ENCODE data around the gene ACSF3. TPM values are rescaled to one million over a fixed set of nuclear protein-coding genes. Genes with fewer than 3 reads are reported as not detected.

ACSF3 gene
- total RNA-seq, 2 donors from 2014 or later, result 34.8 to 35.5 TPM

GRCh38 chr16:89076159-89076558 lies 17.5 kb upstream of the ACSF3 start:
- Histone ChIP-seq H3K4me1 (ENCODE audit: control insufficient read depth, insufficient read depth, low read length) (no peaks in the 10 kb centered on the region), H3K4me3 (ENCODE audit: low read length) (no peak overlapping the region), H3K9ac (ENCODE audit: extremely low read depth, low read length, poor library complexity, severe bottlenecking) (no peak overlapping the region), H3K27me3 (ENCODE audit: control insufficient read depth, insufficient read depth, low read length, poor library complexity, severe bottlenecking) (no peaks in the 10 kb centered on the region), H3K9me3 (ENCODE audit: control insufficient read depth, low read length) (peaks cover 23% of the 10 kb centered on the region), H3K27ac (ENCODE audit: low read depth, low read length) (no peak overlapping the region), H3K36me3 (ENCODE audit: control insufficient read depth, insufficient read depth, low read length) (no peaks in the 10 kb centered on the region)
- Mint-ChIP-seq H3K36me3 (ENCODE audit: low read depth) (no peaks in the 10 kb centered on the region), H3K27ac (no peak overlapping the region), H3K4me3 (no peak overlapping the region), H3K4me1 (no peaks in the 10 kb centered on the region), H3K27me3 (ENCODE audit: insufficient read depth) (no peaks in the 10 kb centered on the region), H3K9me3 (peaks cover 29% of the 10 kb centered on the region)
- DNase-seq, result no peak
- no peak for TF ChIP-seq CTCF (conservative IDR thresholded peaks at IDR 0.05)
- WGBS, 2 experiments (ENCODE audit: insufficient coverage in 1 of 2, insufficient read length in 1 of 2), result 92 to 96% methylated on average over 9 to 14 of the region's 14 CpGs

- DNase-seq, result no peak
- WGBS, 2 experiments (ENCODE audit: insufficient coverage in 1 of 2, insufficient read length in 1 of 2), result 83 to 84% methylated on average over 11 to 16 of the region's 16 CpGs
- Histone ChIP-seq H3K36me3 (ENCODE audit: control insufficient read depth, insufficient read depth, low read length) (no peaks in the 10 kb centered on the region), H3K9ac (ENCODE audit: extremely low read depth, low read length, poor library complexity, severe bottlenecking) (no peak overlapping the region), H3K27me3 (ENCODE audit: control insufficient read depth, insufficient read depth, low read length, poor library complexity, severe bottlenecking) (no peaks in the 10 kb centered on the region), H3K4me1 (ENCODE audit: control insufficient read depth, insufficient read depth, low read length) (no peaks in the 10 kb centered on the region), H3K9me3 (ENCODE audit: control insufficient read depth, low read length) (peaks cover 23% of the 10 kb centered on the region), H3K4me3 (ENCODE audit: low read length) (no peak overlapping the region), H3K27ac (ENCODE audit: low read depth, low read length) (no peak overlapping the region)
- Mint-ChIP-seq H3K4me1 (no peaks in the 10 kb centered on the region), H3K27ac (no peak overlapping the region), H3K27me3 (ENCODE audit: insufficient read depth) (no peaks in the 10 kb centered on the region), H3K4me3 (no peak overlapping the region), H3K9me3 (peaks cover 29% of the 10 kb centered on the region), H3K36me3 (ENCODE audit: low read depth) (no peaks in the 10 kb centered on the region)
- TF ChIP-seq CTCF (conservative IDR thresholded peaks at IDR 0.05), result peak; percentile 23
These were observed 16.6 kb upstream of the ACSF3 start for GRCh38 chr16:89077076-89077475.

GRCh38 chr16:89078172-89078571 lies 15.5 kb upstream of the ACSF3 start:
- H3K27ac Mint-ChIP-seq, result no peak overlapping the region
- Histone ChIP-seq H3K9ac (ENCODE audit: extremely low read depth, low read length, poor library complexity, severe bottlenecking) (no peak overlapping the region), H3K27me3 (ENCODE audit: control insufficient read depth, insufficient read depth, low read length, poor library complexity, severe bottlenecking) (no peaks in the 10 kb centered on the region), H3K4me1 (ENCODE audit: control insufficient read depth, insufficient read depth, low read length) (no peaks in the 10 kb centered on the region), H3K4me3 (ENCODE audit: low read length) (no peak overlapping the region), H3K27ac (ENCODE audit: low read depth, low read length) (no peak overlapping the region), H3K9me3 (ENCODE audit: control insufficient read depth, low read length) (peaks cover 23% of the 10 kb centered on the region), H3K36me3 (ENCODE audit: control insufficient read depth, insufficient read depth, low read length) (no peaks in the 10 kb centered on the region)
- no peaks in the 10 kb centered on the region for H3K27me3 Mint-ChIP-seq (ENCODE audit: insufficient read depth)
- 87 to 92% methylated on average over 8 of the region's 8 CpGs for WGBS, 2 experiments (ENCODE audit: insufficient coverage in 1 of 2, insufficient read length in 1 of 2)
- DNase-seq, result no peak
- TF ChIP-seq CTCF (conservative IDR thresholded peaks at IDR 0.05), result no peak
- H3K9me3 Mint-ChIP-seq, result peaks cover 34% of the 10 kb centered on the region
- no peak overlapping the region for H3K4me3 Mint-ChIP-seq
- no peaks in the 10 kb centered on the region for H3K36me3 Mint-ChIP-seq (ENCODE audit: low read depth)
- no peaks in the 10 kb centered on the region for H3K4me1 Mint-ChIP-seq
